HEK293T (cell line): ENCODE data around the gene MYO7B.

Source experiments
- CTCF ChIA-PET: fragments of 350-600 bp; formaldehyde crosslinking; extraction: SDS; loops from one replicate; lab custom pipeline; 2021; ENCODE audit warnings: antibody characterized with exemption, inconsistent platforms; lab: Yijun Ruan, JAX
- POLR2A ChIA-PET: fragments of 350-600 bp; formaldehyde crosslinking; extraction: SDS; loops from one replicate; lab custom pipeline; 2020; ENCODE audit warnings: antibody characterized with exemption, inconsistent platforms; lab: Yijun Ruan, JAX
- DNase-seq: peaks from one replicate; pipeline ENCODE4 v3.0.0; 2012; ENCODE audit warnings: mixed read lengths; ENCODE audit errors: extremely low spot score
- ARNT ChIP-seq: fragments of 450-650 bp; IDR thresholded peaks from 2 replicates; pipeline ENCODE4 v1.6.1; 2017; ENCODE audit warnings: mild to moderate bottlenecking
- BHLHE40 ChIP-seq: fragments of 450-650 bp; IDR thresholded peaks from 2 replicates; pipeline ENCODE4 v1.6.1; 2016; ENCODE audit warnings: mild to moderate bottlenecking, moderate library complexity, borderline replicate concordance
- CTBP1 ChIP-seq: fragments of 450-650 bp; IDR thresholded peaks from 2 replicates; pipeline ENCODE4 v1.6.1; 2016; ENCODE audit warnings: borderline replicate concordance
- ELF4 ChIP-seq: fragments of 450-650 bp; IDR thresholded peaks from 2 replicates; pipeline ENCODE4 v1.6.1; 2017; ENCODE audit warnings: antibody characterized with exemption
- FOXA1 ChIP-seq: fragments of 450-650 bp; IDR thresholded peaks from 2 replicates; pipeline ENCODE4 v1.6.1; 2016; ENCODE audit warnings: mild to moderate bottlenecking
- FOXK2 ChIP-seq: fragments of 450-650 bp; IDR thresholded peaks from 2 replicates; pipeline ENCODE4 v1.6.1; 2016; ENCODE audit warnings: mild to moderate bottlenecking
- FOXM1 ChIP-seq: fragments of 450-650 bp; IDR thresholded peaks from 2 replicates; pipeline ENCODE4 v1.6.1; 2017; ENCODE audit warnings: mild to moderate bottlenecking, borderline replicate concordance
- HDGF ChIP-seq: fragments of 450-650 bp; IDR thresholded peaks from 2 replicates; pipeline ENCODE4 v1.6.1; 2017; ENCODE audit warnings: antibody characterized with exemption, borderline replicate concordance
- L3MBTL2 ChIP-seq: fragments of 450-650 bp; conservative IDR thresholded peaks from 2 replicates; pipeline ENCODE4 v1.6.1; 2016; ENCODE audit warnings: mild to moderate bottlenecking
- LEF1 ChIP-seq: fragments of 450-650 bp; IDR thresholded peaks from 2 replicates; pipeline ENCODE4 v1.6.1; 2017; ENCODE audit warnings: mild to moderate bottlenecking, borderline replicate concordance
- NFRKB ChIP-seq: fragments of 450-650 bp; IDR thresholded peaks from 2 replicates; pipeline ENCODE4 v1.6.1; 2016; ENCODE audit warnings: mild to moderate bottlenecking, moderate library complexity
- PKNOX1 ChIP-seq: fragments of 450-650 bp; IDR thresholded peaks from 2 replicates; pipeline ENCODE4 v1.6.1; 2016
- SP1 ChIP-seq: fragments of 450-650 bp; IDR thresholded peaks from 2 replicates; pipeline ENCODE4 v1.6.1; 2017
- SUZ12 ChIP-seq: fragments of 450-650 bp; IDR thresholded peaks from 2 replicates; pipeline ENCODE4 v1.6.1; 2016; ENCODE audit warnings: mild to moderate bottlenecking
- TARDBP ChIP-seq: fragments of 450-650 bp; IDR thresholded peaks from 2 replicates; pipeline ENCODE4 v1.6.1; 2016
- ZNF384 ChIP-seq: fragments of 450-650 bp; IDR thresholded peaks from 2 replicates; pipeline ENCODE4 v1.6.1; 2016

The MYO7B gene

GRCh38 chr2:127585270-127585807 is 49.9 kb downstream of the MYO7B start:
- ChIA-PET POLR2A (no interaction called here), CTCF (no interaction called here)
- DNase-seq = no peak
- TF ChIP-seq TARDBP = no peak
- no peak for TF ChIP-seq FOXM1
- no peak for TF ChIP-seq SUZ12
- TF ChIP-seq HDGF = no peak
- no peak for TF ChIP-seq CTBP1
- no peak for TF ChIP-seq L3MBTL2
- no peak for TF ChIP-seq FOXA1
- TF ChIP-seq SP1 = no peak
- no peak for TF ChIP-seq BHLHE40
- no peak for TF ChIP-seq PKNOX1
- no peak for TF ChIP-seq LEF1
- no peak for TF ChIP-seq FOXK2
- no peak for TF ChIP-seq ARNT
- TF ChIP-seq ZNF384 = no peak

GRCh38 chr2:127586136-127586535 is 50.7 kb downstream of the MYO7B start:
- no peak for TF ChIP-seq PKNOX1
- TF ChIP-seq BHLHE40 = no peak
- TF ChIP-seq CTBP1 = no peak
- TF ChIP-seq ZNF384 = no peak
- TF ChIP-seq FOXA1 = no peak
- TF ChIP-seq FOXM1 = no peak
- no peak for TF ChIP-seq LEF1
- TF ChIP-seq NFRKB = no peak
- no peak for TF ChIP-seq SP1
- TF ChIP-seq ARNT = no peak
- TF ChIP-seq HDGF = no peak
- TF ChIP-seq FOXK2 = no peak
- TF ChIP-seq SUZ12 = no peak
- no peak for TF ChIP-seq L3MBTL2
- no peak for TF ChIP-seq TARDBP
- no peak for TF ChIP-seq ELF4
- POLR2A ChIA-PET = no interaction called here
- DNase-seq = no peak
- CTCF ChIA-PET = no interaction called here

GRCh38 chr2:127586746-127587295 is 51.3 kb downstream of the MYO7B start:
- ChIA-PET CTCF (no interaction called here), POLR2A (no interaction called here)
- no peak for TF ChIP-seq NFRKB
- no peak for TF ChIP-seq BHLHE40
- no peak for TF ChIP-seq ARNT
- TF ChIP-seq TARDBP = no peak
- TF ChIP-seq ZNF384 = no peak
- TF ChIP-seq SUZ12 = no peak
- no peak for DNase-seq

GRCh38 chr2:127588241-127588640 is 52.8 kb downstream of the MYO7B start:
- no peak for DNase-seq
- CTCF ChIA-PET = no interaction called here
- TF ChIP-seq CTBP1 = no peak
- TF ChIP-seq TARDBP = no peak
- TF ChIP-seq HDGF = no peak
- no peak for TF ChIP-seq BHLHE40
- TF ChIP-seq PKNOX1 = no peak
- TF ChIP-seq FOXA1 = no peak
- no peak for TF ChIP-seq NFRKB
- no peak for TF ChIP-seq LEF1
- TF ChIP-seq L3MBTL2 = no peak
- no peak for TF ChIP-seq FOXM1
- no peak for TF ChIP-seq ZNF384
- TF ChIP-seq SP1 = no peak
- TF ChIP-seq FOXK2 = no peak
- TF ChIP-seq SUZ12 = no peak
- TF ChIP-seq ELF4 = no peak
- TF ChIP-seq ARNT = no peak
- POLR2A ChIA-PET = no interaction called here

GRCh38 chr2:127589358-127589757 is 53.9 kb downstream of the MYO7B start:
- DNase-seq = no peak
- ChIA-PET CTCF (no interaction called here), POLR2A (no interaction called here)
- TF ChIP-seq FOXK2 (no peak), PKNOX1 (no peak), L3MBTL2 (no peak), TARDBP (no peak), NFRKB (no peak), SP1 (no peak), ARNT (no peak), ZNF384 (no peak), BHLHE40 (no peak), CTBP1 (no peak), FOXA1 (no peak), FOXM1 (no peak), ELF4 (no peak), SUZ12 (no peak), HDGF (no peak), LEF1 (no peak)
